Fibroblast of villous mesenchyme (primary cell): Measurements from ENCODE around the gene TBL1XR1. TPM values are rescaled to one million over a fixed set of nuclear protein-coding genes. Genes with fewer than 3 reads are reported as not detected.
A peak's percentile ranks its signal among the peaks of the same experiment; 100 is the strongest.
"Not testable (repeated sequence)": the region's sequence is repeated elsewhere in the genome, so short reads cannot be mapped to it uniquely, and the experiment has no call there.

Source experiments
- DNase-seq: peaks from one replicate; pipeline ENCODE4 v3.0.0-alpha.2; 2010; ENCODE audit warnings: low read depth
- H3K4me3 ChIP-seq: 2 replicates; pipeline ENCODE4 v1.5.1; 2011; ENCODE audit warnings: low read depth, mild to moderate bottlenecking, low read length
- CTCF ChIP-seq: IDR thresholded peaks from 2 replicates; pipeline ENCODE4 v1.5.1; 2012; ENCODE audit warnings: low read depth, mild to moderate bottlenecking, low read length; ENCODE audit not compliant: insufficient read depth
- total RNA-seq: library from RNA; depleted of rRNA; stranded (reverse); fragments of >200 nt; gene quantifications from 2 replicates; pipeline ENCODE4 v1.2.3, GENCODE V29; 2012

Gene TBL1XR1
- total RNA-seq, 1 donor, result 161 TPM

GRCh38 chr3:177168431-177168830, 28.9 kb downstream of the TBL1XR1 start:
- DNase-seq, result no peak
- TF ChIP-seq CTCF, result no peak
- H3K4me3 ChIP-seq, result no peak overlapping the region

GRCh38 chr3:177162742-177163141, 34.5 kb downstream of the TBL1XR1 start:
- TF ChIP-seq CTCF, result no peak
- no peak overlapping the region for H3K4me3 ChIP-seq
- DNase-seq, result no peak

- not testable (repeated sequence) for DNase-seq
These were observed 35.7 kb downstream of the TBL1XR1 start for GRCh38 chr3:177161603-177162002.

GRCh38 chr3:177158461-177158860, 38.8 kb downstream of the TBL1XR1 start:
- no peak for TF ChIP-seq CTCF
- no peak overlapping the region for H3K4me3 ChIP-seq
- no peak for DNase-seq

More at GRCh38 chr3:177161603-177162002, 35.7 kb downstream of the TBL1XR1 start:
- H3K4me3 ChIP-seq, result not testable (repeated sequence)

- H3K4me3 ChIP-seq, result no peak overlapping the region
- DNase-seq, result no peak
- TF ChIP-seq CTCF, result no peak
These were observed 39.8 kb downstream of the TBL1XR1 start for GRCh38 chr3:177157492-177157891.

GRCh38 chr3:177154733-177155132, 42.5 kb downstream of the TBL1XR1 start:
- TF ChIP-seq CTCF, result no peak
- H3K4me3 ChIP-seq, result no peak overlapping the region
- DNase-seq, result no peak

GRCh38 chr3:177150970-177151627, 46.2 kb downstream of the TBL1XR1 start:
- DNase-seq, result peak; percentile 79
- no peak overlapping the region for H3K4me3 ChIP-seq
- no peak for TF ChIP-seq CTCF
